Neural cell (in vitro differentiated cells): ENCODE data around the gene MYO1H. TPM values are rescaled to one million over a fixed set of nuclear protein-coding genes. Genes with fewer than 3 reads are reported as not detected.

Source experiments
- H2AFZ ChIP-seq: fragments of 200-600, 300-800 bp; sonication (generic), shearing (Covaris generic); 2 replicates; pipeline ENCODE4 v1.6.0; 2014; ENCODE audit warnings: low read depth, mild to moderate bottlenecking, antibody characterized with exemption, low read length, moderate library complexity
- H3F3A ChIP-seq: fragments of 200-600 bp; shearing (Covaris generic); 2 replicates; pipeline ENCODE4 v1.6.1; 2016; ENCODE audit warnings: mild to moderate bottlenecking, moderate library complexity, mixed read lengths, antibody characterized with exemption, low read length; ENCODE audit not compliant: insufficient read depth, poor library complexity, severe bottlenecking
- H3K27ac ChIP-seq: fragments of 200-600, 300-800 bp; sonication (generic), shearing (Covaris generic); 2 replicates; pipeline ENCODE4 v1.5.1; 2014; ENCODE audit warnings: mild to moderate bottlenecking, low read length, moderate library complexity
- H3K27me3 ChIP-seq: fragments of 300-800, 200-600 bp; sonication (generic), shearing (Covaris generic); 2 replicates; pipeline ENCODE4 v1.6.0; 2014; ENCODE audit warnings: mild to moderate bottlenecking, low read depth, low read length, moderate library complexity; ENCODE audit not compliant: insufficient read depth
- H3K36me3 ChIP-seq: fragments of 300-800, 200-600 bp; sonication (generic), shearing (Covaris generic); 2 replicates; pipeline ENCODE4 v1.5.1; 2014; ENCODE audit warnings: mild to moderate bottlenecking, antibody characterized with exemption, low read length, moderate library complexity; ENCODE audit not compliant: insufficient read depth
- H3K4me2 ChIP-seq: fragments of 300-800, 200-600 bp; sonication (generic), shearing (Covaris generic); 2 replicates; pipeline ENCODE4 v1.6.0; 2014; ENCODE audit warnings: mild to moderate bottlenecking, low read length
- H3K4me3 ChIP-seq: fragments of 300-800, 200-600 bp; sonication (generic), shearing (Covaris generic); 2 replicates; pipeline ENCODE4 v1.5.1; 2014; ENCODE audit warnings: mild to moderate bottlenecking, low read length, moderate library complexity
- H3K79me2 ChIP-seq: fragments of 200-600 bp; shearing (Covaris generic); replicated peaks from 2 replicates; pipeline ENCODE4 v1.6.0; 2014; ENCODE audit warnings: mild to moderate bottlenecking, low read length, moderate library complexity; ENCODE audit not compliant: insufficient read depth
- H3K9ac ChIP-seq: fragments of 300-800, 200-600 bp; sonication (generic), shearing (Covaris generic); 2 replicates; pipeline ENCODE4 v1.6.1; 2016; ENCODE audit warnings: mild to moderate bottlenecking, low read length, mixed read lengths
- H3K9me2 ChIP-seq: fragments of 200-600 bp; shearing (Covaris generic); 2 replicates; pipeline ENCODE4 v1.6.1; 2016; ENCODE audit warnings: mild to moderate bottlenecking, low read length, mixed read lengths; ENCODE audit not compliant: insufficient read depth
- H3K9me3 ChIP-seq: fragments of 200-600, 300-800 bp; sonication (generic), shearing (Covaris generic); 2 replicates; pipeline ENCODE4 v1.6.1; 2016; ENCODE audit warnings: mild to moderate bottlenecking, mixed run types, low read length, moderate library complexity, mixed read lengths
- H4K20me1 ChIP-seq: fragments of 200-600 bp; shearing (Covaris generic); 2 replicates; pipeline ENCODE4 v1.6.1; 2016; ENCODE audit warnings: mild to moderate bottlenecking, mixed run types; ENCODE audit not compliant: insufficient read depth
- CTCF ChIP-seq: fragments of 450-650 bp; IDR thresholded peaks from 2 replicates; pipeline ENCODE4 v1.5.1; 2014; ENCODE audit warnings: antibody characterized with exemption, mild to moderate bottlenecking, moderate library complexity; ENCODE audit not compliant: poor library complexity, severe bottlenecking
- EP300 ChIP-seq: fragments of 450-650 bp; conservative IDR thresholded peaks from 2 replicates; pipeline ENCODE4 v1.6.1; 2014; ENCODE audit warnings: antibody characterized with exemption, mild to moderate bottlenecking, moderate library complexity; ENCODE audit not compliant: poor library complexity, severe bottlenecking
- EZH2 ChIP-seq: fragments of 200-600, 300-800 bp; shearing (Covaris generic), sonication (generic); IDR thresholded peaks from 2 replicates; pipeline ENCODE4 v1.6.1; 2014; ENCODE audit warnings: antibody characterized with exemption, low read length, borderline replicate concordance, mild to moderate bottlenecking; ENCODE audit not compliant: insufficient read depth, poor library complexity, severe bottlenecking
- MXI1 ChIP-seq: fragments of 450-650 bp; conservative IDR thresholded peaks from 2 replicates; pipeline ENCODE4 v1.6.1; 2014; ENCODE audit warnings: antibody characterized with exemption, mild to moderate bottlenecking; ENCODE audit not compliant: poor library complexity, severe bottlenecking
- POLR2AphosphoS5 ChIP-seq: IDR thresholded peaks from 2 replicates; pipeline ENCODE4 v1.6.1; 2012
- RAD21 ChIP-seq: fragments of 450-650 bp; conservative IDR thresholded peaks from 2 replicates; pipeline ENCODE4 v1.6.1; 2014; ENCODE audit warnings: antibody characterized with exemption, mild to moderate bottlenecking, moderate library complexity
- REST ChIP-seq: IDR thresholded peaks from 2 replicates; pipeline ENCODE4 v1.6.1; 2012; ENCODE audit warnings: borderline replicate concordance
- SMC3 ChIP-seq: fragments of 450-650 bp; conservative IDR thresholded peaks from 2 replicates; pipeline ENCODE4 v1.6.1; 2014; ENCODE audit warnings: antibody characterized with exemption, mild to moderate bottlenecking, moderate library complexity; ENCODE audit not compliant: poor library complexity
- TAF1 ChIP-seq: IDR thresholded peaks from 2 replicates; pipeline ENCODE4 v1.6.1; 2012; ENCODE audit warnings: low read depth
- polyA plus RNA-seq: library from polyadenylated mRNA; depleted of rRNA; stranded (reverse); fragments of >200 nt; gene quantifications from 2 replicates; pipeline ENCODE4 v1.2.3, GENCODE V29; 2014

Gene MYO1H
- polyA plus RNA-seq, 1 donor from 2014 or later, result 10.6 TPM

GRCh38 chr12:109445191-109445609, 97.5 kb downstream of the MYO1H start:
- TF ChIP-seq TAF1 (no peak), REST (no peak), RAD21 (no peak), CTCF (no peak), EP300 (no peak), MXI1 (no peak), POLR2AphosphoS5 (no peak), EZH2 (no peak), SMC3 (no peak)
- H3K27ac ChIP-seq, result no peak overlapping the region
- H4K20me1 ChIP-seq, result no peaks in the 10 kb centered on the region
- no peak overlapping the region for H3K4me2 ChIP-seq
- no peak overlapping the region for H2AFZ ChIP-seq
- H3K9me3 ChIP-seq, result no peaks in the 10 kb centered on the region
- no peaks in the 10 kb centered on the region for H3K27me3 ChIP-seq
- H3K79me2 ChIP-seq, result no peaks in the 10 kb centered on the region
- no peak overlapping the region for H3K9ac ChIP-seq
- H3K9me2 ChIP-seq, result no peaks in the 10 kb centered on the region
- no peaks in the 10 kb centered on the region for H3K36me3 ChIP-seq
- H3K4me3 ChIP-seq, result no peak overlapping the region
- H3F3A ChIP-seq, result peaks cover 4% of the 10 kb centered on the region

GRCh38 chr12:109446869-109447268, 99.2 kb downstream of the MYO1H start:
- H3F3A ChIP-seq, result no peaks in the 10 kb centered on the region
- no peaks in the 10 kb centered on the region for H3K36me3 ChIP-seq
- no peak overlapping the region for H3K4me3 ChIP-seq
- no peak overlapping the region for H2AFZ ChIP-seq
- no peaks in the 10 kb centered on the region for H3K27me3 ChIP-seq
- H3K9ac ChIP-seq, result no peak overlapping the region
- no peak overlapping the region for H3K27ac ChIP-seq
- no peaks in the 10 kb centered on the region for H3K9me3 ChIP-seq
- no peak overlapping the region for H3K4me2 ChIP-seq
- H3K9me2 ChIP-seq, result no peaks in the 10 kb centered on the region
- TF ChIP-seq SMC3, result no peak
- no peak for TF ChIP-seq TAF1
- no peak for TF ChIP-seq REST
- TF ChIP-seq CTCF, result no peak
- TF ChIP-seq POLR2AphosphoS5, result no peak
- no peak for TF ChIP-seq EP300
- TF ChIP-seq RAD21, result no peak
- no peak for TF ChIP-seq MXI1
- no peak for TF ChIP-seq EZH2
- H3K79me2 ChIP-seq, result no peaks in the 10 kb centered on the region
- H4K20me1 ChIP-seq, result no peaks in the 10 kb centered on the region
